PFSK-1 (cell line): ENCODE measurements around the gene PSMA7.

Source experiments
- FOXP2 ChIP-seq: optimal IDR thresholded peaks from 2 replicates; pipeline ENCODE3; 2011; ENCODE audit warnings: borderline replicate concordance, control low read depth, inconsistent platforms; ENCODE audit not compliant: insufficient read depth; ENCODE audit errors: extremely low read length, extremely low read depth
- POLR2AphosphoS5 ChIP-seq: IDR thresholded peaks from 2 replicates; pipeline ENCODE4 v1.6.1; 2012; ENCODE audit warnings: low read depth, mild to moderate bottlenecking, control low read depth, low read length, moderate library complexity
- REST ChIP-seq, 2 experiments: IDR thresholded peaks; 2 replicates each; pipeline versions ENCODE4 v1.6.1 to v1.8.0; 2011 to 2012; ENCODE audit warnings: low read depth in 2 of 2, low read length in 2 of 2, control low read depth in 1 of 2, inconsistent platforms in 1 of 2, mild to moderate bottlenecking in 1 of 2, moderate library complexity in 1 of 2; ENCODE audit not compliant: insufficient read depth in 1 of 2
- SIN3A ChIP-seq: IDR thresholded peaks from 2 replicates; pipeline ENCODE4 v1.6.1; 2012; ENCODE audit warnings: mild to moderate bottlenecking, low read length, moderate library complexity, borderline replicate concordance; ENCODE audit not compliant: insufficient read depth
- TAF1 ChIP-seq: IDR thresholded peaks from 2 replicates; pipeline ENCODE4 v1.6.1; 2012; ENCODE audit warnings: low read length, control low read depth, borderline replicate concordance; ENCODE audit not compliant: insufficient read depth

GRCh38 chr20:62128502-62128901 lies 14.7 kb downstream of the PSMA7 start:
- no peak for TF ChIP-seq POLR2AphosphoS5
- TF ChIP-seq REST (IDR thresholded peaks at IDR 0.05; ENCODE audit: insufficient read depth in 1 of 2, low read depth in 2 of 2, low read length in 2 of 2): no peak
- no peak for TF ChIP-seq SIN3A
- TF ChIP-seq TAF1: no peak
- TF ChIP-seq FOXP2: no peak
